Esophagus mucosa (tissue), 1 donor: ENCODE measurements around the gene OST4. TPM values are rescaled to one million over a fixed set of nuclear protein-coding genes. Genes with fewer than 3 reads are reported as not detected.

Source experiments
- ATAC-seq: fragments of 200-7000 bp; cut with Tn5 transposase; one replicate; pipeline ENCODE4 v1.9.1; 2020
- total RNA-seq: library from RNA; stranded (reverse); gene quantifications from one replicate; pipeline ENCODE4 v1.2.4, GENCODE V29; 2023
- donor health status: DM: yes; HTN: yes; CAD: no.

OST4 gene
- total RNA-seq, 1 donor from 2014 or later: 258 TPM

- no peak for ATAC-seq
Observed at GRCh38 chr2:27092696-27093429, 21.4 kb upstream of the OST4 start.

- no peak for ATAC-seq
Observed at GRCh38 chr2:27091746-27092695, 20.6 kb upstream of the OST4 start.

GRCh38 chr2:27089111-27089954 is 17.9 kb upstream of the OST4 start:
- ATAC-seq: no peak

- ATAC-seq: no peak
Observed at GRCh38 chr2:27088634-27089033, 17.2 kb upstream of the OST4 start.

- no peak for ATAC-seq
Observed at GRCh38 chr2:27087823-27088410, 16.5 kb upstream of the OST4 start.

GRCh38 chr2:27086724-27087593 is 15.5 kb upstream of the OST4 start, which contains the start of gene KHK:
Gene KHK (plus strand): TSS chr2:27086772. CDS start chr2:27087260, 488 bp downstream.
- peak; percentile 16 for ATAC-seq

- ATAC-seq: peak; percentile 88
Observed at GRCh38 chr2:27086090-27086723, 14.8 kb upstream of the OST4 start.

GRCh38 chr2:27085673-27086089 is 14.2 kb upstream of the OST4 start:
- peak; percentile 24 for ATAC-seq

- ATAC-seq: no peak
Observed at GRCh38 chr2:27085062-27085672, 13.7 kb upstream of the OST4 start.

GRCh38 chr2:27084297-27085061 is 13.0 kb upstream of the OST4 start:
- no peak for ATAC-seq

- ATAC-seq: no peak
Observed at GRCh38 chr2:27083410-27084296, 12.2 kb upstream of the OST4 start.

- no peak for ATAC-seq
Observed at GRCh38 chr2:27082773-27083409, 11.4 kb upstream of the OST4 start.

GRCh38 chr2:27081984-27082772 is 10.7 kb upstream of the OST4 start:
- ATAC-seq: no peak

GRCh38 chr2:27080603-27080936 is 9.1 kb upstream of the OST4 start:
- no peak for ATAC-seq

- ATAC-seq: no peak
Observed at GRCh38 chr2:27080140-27080469, 8.7 kb upstream of the OST4 start.

- ATAC-seq: no peak
Observed at GRCh38 chr2:27079233-27080139, 8.0 kb upstream of the OST4 start.
